Cardiac fibroblast (primary cell): ENCODE results near the gene ZNF490.
"Not testable (repeated sequence)": the region's sequence is repeated elsewhere in the genome, so short reads cannot be mapped to it uniquely, and the experiment has no call there.

ENCODE experiments used
- DNase-seq, 2 donors: peaks; one replicate each; pipeline versions ENCODE4 v3.0.0 to v3.0.0-alpha.2; 2010; ENCODE audit warnings: low read depth in 2 of 2
- H3K4me3 ChIP-seq, 2 donors: replicated peaks in 1 of 2; 1 replicate in 1 of 2; 2 replicates in 1 of 2; pipeline ENCODE4 v1.5.1; 2011; ENCODE audit warnings: low read depth in 2 of 2, low read length in 2 of 2, mild to moderate bottlenecking in 2 of 2, moderate library complexity in 1 of 2
- CTCF ChIP-seq: IDR thresholded peaks from one replicate; pipeline ENCODE4 v1.5.1; 2011; ENCODE audit warnings: low read depth, mild to moderate bottlenecking, low read length, inconsistent platforms

The ZNF490 gene

GRCh38 chr19:12648088-12648487, 37.5 kb upstream of the ZNF490 start:
- H3K4me3 ChIP-seq: peak overlapping the region in 1 of 2 donors; percentile 32
- TF ChIP-seq CTCF: peak; percentile 30
- no peak for DNase-seq

GRCh38 chr19:12647490-12648071, 37.0 kb upstream of the ZNF490 start:
- DNase-seq: peak; percentile 42 to 47
- peak overlapping the region in 1 of 2 donors; percentile 32 for H3K4me3 ChIP-seq
- no peak for TF ChIP-seq CTCF

- DNase-seq: no peak
- no peak for TF ChIP-seq CTCF
- H3K4me3 ChIP-seq: no peak overlapping the region
These were observed 36.4 kb upstream of the ZNF490 start for GRCh38 chr19:12647047-12647446.

- H3K4me3 ChIP-seq: no peak overlapping the region
- no peak for DNase-seq
- TF ChIP-seq CTCF: no peak
These were observed 35.9 kb upstream of the ZNF490 start for GRCh38 chr19:12646551-12646950.

- not testable (repeated sequence) for DNase-seq, H3K4me3 ChIP-seq
These were observed 33.1 kb upstream of the ZNF490 start for GRCh38 chr19:12643716-12644115.

- no peak for DNase-seq
- no peak for TF ChIP-seq CTCF
These were observed 31.9 kb upstream of the ZNF490 start for GRCh38 chr19:12642506-12642905.

GRCh38 chr19:12641456-12641855, 30.8 kb upstream of the ZNF490 start:
- no peak for TF ChIP-seq CTCF
- DNase-seq: no peak
- no peak overlapping the region for H3K4me3 ChIP-seq

More at GRCh38 chr19:12642506-12642905, 31.9 kb upstream of the ZNF490 start:
- H3K4me3 ChIP-seq: no peak overlapping the region
